GM18858 (cell line): ENCODE measurements around the gene ERI2.
"Not testable (repeated sequence)": the region's sequence is repeated elsewhere in the genome, so short reads cannot be mapped to it uniquely, and the experiment has no call there.

Experiments used
- ATAC-seq: cut with Tn5 transposase; IDR thresholded peaks from one replicate; pipeline ENCODE4 v1.9.1; 2021; ENCODE audit not compliant: unreplicated experiment

Gene ERI2

GRCh38 chr16:20818929-20819585 lies 12.8 kb upstream of the ERI2 start:
- ATAC-seq, result no peak

DNA sequence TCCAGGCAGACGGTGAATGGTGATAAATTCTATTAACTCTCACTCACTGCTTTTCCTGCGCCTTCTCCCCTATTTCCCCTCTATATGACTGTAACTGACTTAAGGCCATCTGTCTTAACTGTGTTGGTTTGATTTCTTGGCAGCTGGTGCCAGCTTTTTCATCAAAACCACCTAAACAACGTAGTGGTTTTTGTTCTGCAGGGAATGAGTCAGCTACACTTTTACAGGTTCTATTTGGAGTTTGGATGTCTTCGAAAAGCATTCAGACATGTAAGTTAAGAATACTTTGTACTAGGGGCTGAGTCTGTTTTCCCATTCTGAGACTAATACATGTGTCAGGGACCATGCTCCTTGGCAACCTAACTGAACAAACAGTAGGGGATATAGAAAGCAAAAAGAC lies 8.5 kb upstream of the ERI2 start:
- no peak for ATAC-seq

DNA sequence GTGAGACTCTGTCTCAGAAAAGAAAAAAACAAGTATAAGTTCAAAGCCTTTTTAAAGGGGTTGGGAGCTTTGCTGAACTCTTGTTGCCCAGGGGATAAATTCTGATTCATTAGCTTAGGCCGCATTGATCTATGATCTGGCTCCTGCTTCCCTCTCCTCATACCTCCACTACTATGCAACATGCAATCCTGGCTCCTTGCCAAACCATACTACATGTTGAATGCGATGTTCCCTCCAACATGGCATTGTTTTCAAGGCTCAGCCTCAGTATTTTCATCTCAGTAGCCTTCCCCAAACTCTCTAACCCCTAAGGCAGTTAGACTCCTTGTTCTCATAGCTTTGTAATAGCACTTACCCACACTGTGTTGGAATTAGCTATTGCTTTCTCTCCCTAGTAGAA lies 6.2 kb upstream of the ERI2 start:
- no peak for ATAC-seq

DNA sequence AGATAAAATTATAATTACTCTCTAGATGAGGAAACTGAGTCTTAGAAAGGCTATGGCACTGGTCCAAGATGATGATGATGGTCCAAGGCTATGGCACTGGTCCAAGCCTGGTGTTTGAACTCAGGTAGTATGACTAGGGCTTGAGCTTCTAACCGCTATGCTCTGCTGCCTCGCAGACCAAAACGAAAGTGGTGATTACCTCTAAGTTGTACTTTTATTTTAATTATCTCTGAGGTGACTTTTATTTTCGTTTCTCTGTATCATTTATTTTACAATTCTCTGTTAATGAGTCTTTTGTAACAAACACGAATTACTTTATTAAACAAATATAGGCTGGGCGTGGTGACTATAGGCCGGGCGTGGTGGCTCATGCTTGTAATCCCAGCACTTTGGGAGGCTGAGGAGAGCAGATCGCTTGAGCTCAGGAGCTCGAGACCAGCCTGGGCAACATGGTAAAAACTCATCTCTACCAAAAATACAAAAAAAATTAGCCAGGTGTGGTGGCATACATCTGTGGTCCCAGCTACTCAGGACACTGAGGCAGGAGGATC lies 5.7 kb upstream of the ERI2 start:
- no peak for ATAC-seq

DNA sequence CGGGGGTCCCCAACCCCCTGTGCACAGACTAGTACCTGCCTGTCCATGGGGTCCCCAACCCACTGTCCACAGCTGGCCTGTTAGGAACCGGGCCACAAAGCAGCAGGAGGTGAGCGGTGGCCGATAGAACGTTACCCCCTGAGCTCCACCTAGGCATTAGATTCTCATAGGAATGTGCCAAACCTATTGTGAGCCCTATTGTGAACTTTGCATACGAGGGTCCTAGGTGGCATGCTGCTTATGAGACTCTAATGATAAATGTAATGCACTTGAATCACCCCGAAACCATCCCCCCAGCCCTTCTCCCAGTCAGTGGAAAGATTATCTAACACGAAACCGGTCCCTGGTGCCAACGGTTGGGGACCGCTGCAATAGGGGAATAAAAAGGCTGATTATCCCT lies 1.6 kb upstream of the ERI2 start:
- ATAC-seq, result no peak

DNA sequence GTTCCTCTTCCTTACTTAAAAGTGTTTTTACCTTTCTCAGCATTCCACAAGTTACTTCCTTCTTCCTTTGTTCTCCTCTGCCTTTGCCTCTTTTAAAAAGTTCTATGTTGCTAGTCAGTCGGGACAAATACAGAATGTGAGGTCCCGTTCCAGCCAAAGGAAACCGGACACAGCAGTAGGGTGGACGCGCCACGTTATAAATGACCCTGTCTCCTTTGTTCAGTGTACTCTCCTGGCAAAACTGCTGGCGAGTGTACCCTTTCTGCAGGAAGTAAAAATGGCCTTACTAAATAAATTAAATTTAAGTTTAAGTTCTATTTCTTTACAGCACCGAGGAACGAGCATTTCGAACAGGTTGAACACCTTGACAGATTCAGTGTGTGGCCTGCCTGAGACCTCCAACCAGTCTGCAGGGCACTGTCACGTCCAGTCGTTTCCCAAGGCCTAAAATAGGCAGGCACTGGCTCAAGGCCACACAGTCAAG lies 546 bp downstream of the ERI2 start:
- ATAC-seq, result not testable (repeated sequence)

GRCh38 chr16:20803561-20804214 lies 2.6 kb downstream of the ERI2 start:
- ATAC-seq, result no peak

DNA sequence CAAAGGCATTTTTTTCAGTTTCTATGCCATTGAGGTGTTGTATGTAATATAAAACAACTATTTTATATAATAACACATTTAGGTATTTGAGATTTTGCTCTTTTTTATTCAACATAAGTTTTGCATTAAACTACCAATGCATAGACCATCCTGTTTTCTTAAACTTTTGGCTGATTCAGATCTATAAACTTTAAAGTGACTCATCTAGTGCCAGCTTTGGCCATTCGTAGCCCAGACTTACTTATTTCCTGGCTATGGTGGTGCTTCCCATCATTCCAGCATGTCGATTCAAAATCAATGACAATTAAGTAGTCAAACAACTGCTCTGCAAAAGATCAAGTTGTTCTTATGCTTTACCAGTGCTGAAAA lies 3.1 kb downstream of the ERI2 start:
- no peak for ATAC-seq

GRCh38 chr16:20801278-20801677 lies 5.0 kb downstream of the ERI2 start:
- no peak for ATAC-seq

- no peak for ATAC-seq
Observed at GRCh38 chr16:20799599-20799998, 6.7 kb downstream of the ERI2 start.

GRCh38 chr16:20798364-20798763 lies 7.9 kb downstream of the ERI2 start:
- no peak for ATAC-seq

- ATAC-seq, result no peak
Observed at GRCh38 chr16:20791923-20792612, 14.2 kb downstream of the ERI2 start.

GRCh38 chr16:20789130-20789529 lies 17.1 kb downstream of the ERI2 start:
- ATAC-seq, result no peak

DNA sequence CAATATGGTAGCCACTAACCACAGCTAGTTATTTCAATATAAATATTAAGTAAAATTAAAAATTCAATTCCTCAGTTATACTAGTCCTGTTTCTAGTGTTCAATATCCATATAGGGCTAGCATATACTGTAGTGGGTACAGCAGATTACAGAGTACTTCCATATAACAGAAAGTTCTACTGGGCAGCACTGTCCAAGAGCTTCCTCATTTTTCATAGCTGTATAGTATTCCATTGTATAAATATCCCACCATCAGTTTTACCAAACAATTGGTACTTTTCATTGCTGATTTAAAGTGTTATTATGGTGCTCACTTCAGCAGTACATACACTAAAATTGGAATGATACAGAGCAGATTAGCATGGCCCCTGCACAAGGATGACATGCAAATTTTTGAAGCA lies 22.1 kb downstream of the ERI2 start:
- ATAC-seq, result no peak

DNA sequence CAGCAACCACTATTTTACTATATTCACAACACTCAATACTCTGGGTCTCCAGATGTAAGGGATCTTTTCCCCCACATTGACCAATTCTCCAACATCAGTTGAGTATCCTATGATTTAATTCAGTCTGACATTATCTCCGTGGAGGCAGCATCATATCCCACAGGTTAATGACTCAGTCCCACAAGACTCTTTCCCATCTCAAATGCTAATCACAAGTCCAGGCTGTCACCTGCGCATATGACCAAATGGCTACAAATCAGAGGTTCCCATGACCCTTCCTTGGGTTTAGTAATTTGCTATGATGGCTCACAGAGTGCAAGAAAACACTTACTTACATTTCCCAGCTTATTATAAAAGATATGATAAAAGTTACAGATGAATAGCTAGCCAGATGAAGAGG lies 23.8 kb downstream of the ERI2 start:
- ATAC-seq, result no peak

DNA sequence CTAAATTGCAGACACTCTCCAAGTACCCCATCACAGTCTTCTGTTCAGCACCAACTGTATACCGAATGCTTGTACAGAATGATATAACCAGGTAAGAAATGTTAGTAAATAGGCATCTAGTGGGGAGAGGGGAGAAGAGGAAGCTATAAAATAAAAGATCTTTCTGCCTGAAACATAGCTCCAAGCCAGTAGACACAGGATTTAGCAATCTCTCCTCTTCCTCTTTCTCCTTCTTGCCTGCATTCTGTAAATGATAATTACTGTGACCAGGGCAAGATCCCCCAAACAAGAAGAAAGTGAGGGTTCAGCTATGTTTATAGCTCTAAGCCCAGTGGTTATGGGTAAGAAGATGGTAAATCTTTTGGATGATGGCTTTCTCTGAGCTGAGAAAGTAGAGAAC lies 24.6 kb downstream of the ERI2 start:
- ATAC-seq, result no peak

- no peak for ATAC-seq
Observed at GRCh38 chr16:20774703-20775362, 31.4 kb downstream of the ERI2 start.

DNA sequence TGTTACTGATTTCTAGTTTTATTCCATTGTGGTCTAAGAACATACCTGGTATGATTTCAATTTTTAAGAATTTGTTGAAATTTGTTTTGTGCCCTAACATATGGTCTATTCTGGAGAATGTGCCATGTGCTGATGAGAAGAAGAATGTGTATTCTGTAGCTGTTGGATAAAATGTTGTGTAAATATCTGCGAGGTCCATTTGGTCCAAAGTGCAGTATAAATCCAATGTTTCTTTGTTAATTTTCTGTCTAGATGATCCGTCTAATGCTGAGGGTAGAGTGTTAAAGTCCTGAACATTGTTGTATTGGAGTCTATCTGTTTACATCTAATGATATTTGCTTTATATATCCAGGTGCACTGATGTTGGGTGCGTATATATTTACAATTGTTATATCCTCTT lies 32.6 kb downstream of the ERI2 start:
- no peak for ATAC-seq

DNA sequence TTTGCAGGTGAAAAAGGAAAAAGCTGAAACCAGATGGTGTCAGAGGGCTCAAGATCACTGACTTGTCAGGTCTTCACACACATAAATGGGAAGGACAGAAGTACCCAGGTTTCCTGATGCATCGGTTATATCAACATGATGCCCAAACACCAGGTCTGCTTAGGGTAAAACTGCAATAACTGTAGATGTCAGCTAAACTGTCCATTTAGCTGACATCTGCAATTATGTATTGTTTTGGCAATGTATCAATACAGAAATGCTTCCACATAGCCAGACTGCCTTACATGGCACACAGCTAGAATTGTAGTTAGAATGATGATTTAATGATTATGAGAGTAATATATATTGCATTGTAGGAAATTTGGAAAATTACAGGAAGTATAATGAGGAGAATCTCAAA lies 37.5 kb downstream of the ERI2 start:
- ATAC-seq, result no peak

DNA sequence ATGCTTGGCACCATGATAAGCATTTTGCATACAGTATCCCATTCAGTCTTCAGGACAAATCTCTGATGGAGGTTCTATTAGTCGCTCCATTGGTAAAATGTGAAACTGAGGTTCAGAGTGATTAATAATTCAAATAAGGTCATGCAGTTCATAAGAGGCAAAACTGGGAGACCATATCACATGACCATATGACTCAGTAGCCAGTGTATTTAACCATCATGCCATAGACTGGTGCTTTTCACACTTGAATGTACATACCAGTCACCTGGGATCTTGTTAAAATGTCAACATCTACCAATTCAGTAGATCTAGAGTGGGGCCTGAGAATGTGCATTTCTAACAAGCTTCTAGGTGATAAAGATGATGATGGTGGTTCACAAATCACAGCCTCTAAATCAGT lies 38.2 kb downstream of the ERI2 start:
- ATAC-seq, result no peak

- ATAC-seq, result no peak
Observed at GRCh38 chr16:20767577-20767976, 38.7 kb downstream of the ERI2 start.

- ATAC-seq, result no peak
Observed at GRCh38 chr16:20766294-20766693, 40.0 kb downstream of the ERI2 start.
